NCI-H345 (cell line): ENCODE measurements around the gene BTBD8.

Experiments
- DNase-seq: peaks from one replicate; lab custom pipeline; 2025; lab: John Stamatoyannopoulos, UW

BTBD8 gene

DNA sequence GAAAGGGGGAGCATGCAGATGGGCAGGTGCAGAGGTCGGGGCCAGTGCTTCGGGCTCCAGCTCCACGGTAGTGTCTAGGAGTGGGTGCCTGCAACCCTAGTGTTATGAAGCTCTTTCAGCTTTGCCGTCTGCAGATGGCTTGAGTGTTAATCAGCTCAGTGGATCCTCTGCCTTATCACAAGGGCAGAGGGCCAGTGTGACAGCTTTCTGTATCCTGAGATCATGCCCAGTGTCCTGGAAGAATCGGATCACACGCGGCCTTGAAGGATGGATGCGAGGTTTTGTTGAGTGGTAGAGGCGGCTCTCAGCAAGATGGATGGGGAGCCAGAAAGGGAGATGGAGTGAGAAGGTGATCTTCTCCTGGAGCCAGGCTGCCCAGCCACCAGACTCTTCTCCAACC lies 112.1 kb downstream of the BTBD8 start:
- DNase-seq: no peak

DNA sequence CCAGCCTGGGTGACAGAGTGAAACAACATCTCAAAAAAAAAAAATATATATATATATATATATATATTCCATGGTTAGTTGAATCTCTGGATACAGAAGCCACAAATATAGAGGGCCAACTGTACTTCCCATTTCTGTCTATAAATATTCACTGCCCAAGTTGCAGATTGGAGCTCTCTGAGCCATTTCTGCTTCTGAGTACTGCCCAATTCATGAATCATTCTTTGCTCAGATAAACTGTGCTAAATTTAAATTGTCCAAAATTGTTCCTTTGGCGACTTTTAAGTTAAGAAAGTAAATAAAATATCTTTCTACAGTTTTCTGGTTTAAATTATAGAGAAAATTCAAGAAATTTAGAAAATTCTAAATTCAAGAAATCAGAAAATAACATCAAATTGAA lies 114.4 kb downstream of the BTBD8 start:
- no peak for DNase-seq

DNA sequence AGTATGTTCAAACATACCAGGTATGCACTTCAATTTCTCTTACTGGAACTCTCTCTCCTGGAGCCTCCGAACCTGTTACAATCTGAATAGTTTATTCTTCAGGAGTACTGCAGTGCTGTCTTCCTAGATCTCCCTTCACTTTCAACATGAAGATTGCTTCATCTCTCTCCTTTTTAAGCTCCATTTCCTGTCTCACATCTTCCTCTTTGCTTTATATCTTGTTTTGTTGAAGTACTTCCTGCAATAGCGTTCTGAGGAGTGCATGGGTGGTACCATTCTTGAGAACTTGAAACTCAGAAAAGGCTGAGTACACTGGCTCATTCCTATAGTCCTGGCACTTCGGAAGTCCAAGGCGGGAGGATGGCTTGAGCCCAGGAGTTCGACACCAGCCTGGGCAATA lies 121.8 kb downstream of the BTBD8 start:
- no peak for DNase-seq

DNA sequence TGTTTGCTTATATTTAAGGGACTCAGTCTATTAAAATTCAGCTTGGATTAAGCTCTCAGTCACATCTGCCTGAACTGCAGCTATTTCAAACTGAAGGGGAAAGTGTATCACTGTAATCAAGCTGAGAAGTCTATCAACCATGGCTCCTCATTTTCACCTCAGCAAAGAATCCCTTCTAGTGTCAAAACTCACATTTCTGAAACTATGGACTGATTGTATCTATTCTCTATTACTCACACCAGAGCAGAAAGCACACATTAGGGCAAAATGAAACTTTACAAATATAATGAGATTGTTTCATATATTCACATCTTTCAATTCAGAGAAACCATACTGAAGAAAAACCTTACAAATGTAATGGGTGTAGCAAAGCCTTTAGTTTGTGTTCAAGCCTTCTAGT lies 123.0 kb downstream of the BTBD8 start:
- no peak for DNase-seq

DNA sequence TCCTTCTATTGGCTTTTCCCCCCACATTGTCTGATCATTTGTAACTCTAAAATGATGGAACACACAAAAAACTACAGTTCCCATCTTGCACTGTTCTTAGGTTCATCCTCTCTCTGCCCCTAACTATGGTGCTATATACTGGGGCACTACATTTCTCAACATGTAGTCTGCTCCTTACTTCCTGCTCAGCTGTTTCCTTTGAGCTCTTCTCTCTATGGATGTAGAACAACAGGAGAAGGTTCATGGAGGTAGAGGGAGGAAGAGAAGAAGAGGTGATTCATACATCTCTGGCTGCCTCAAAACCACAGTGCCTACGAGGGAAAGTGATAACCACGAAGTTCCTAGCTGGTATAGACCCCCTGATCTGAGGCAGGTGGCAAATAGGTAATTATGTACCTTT lies 130.6 kb downstream of the BTBD8 start:
- no peak for DNase-seq

DNA sequence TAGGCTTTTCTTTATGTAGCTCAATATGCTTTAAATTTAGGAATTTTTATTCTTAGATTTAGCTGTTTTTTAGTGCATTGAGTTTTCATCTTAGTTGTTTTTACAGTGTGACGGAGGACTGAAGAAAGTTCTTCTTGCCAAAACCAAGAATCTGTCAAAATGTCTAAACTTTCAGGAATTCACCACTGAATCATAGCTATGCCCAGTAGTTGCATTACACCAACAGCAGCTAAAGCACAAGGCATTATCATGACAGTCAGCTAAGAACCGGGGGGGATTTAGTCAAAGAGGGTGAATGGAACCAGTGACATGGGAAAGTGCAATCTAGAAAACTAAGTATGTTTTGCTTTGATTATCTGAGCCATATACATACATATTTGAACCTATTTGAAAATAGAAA lies 131.0 kb downstream of the BTBD8 start:
- no peak for DNase-seq

DNA sequence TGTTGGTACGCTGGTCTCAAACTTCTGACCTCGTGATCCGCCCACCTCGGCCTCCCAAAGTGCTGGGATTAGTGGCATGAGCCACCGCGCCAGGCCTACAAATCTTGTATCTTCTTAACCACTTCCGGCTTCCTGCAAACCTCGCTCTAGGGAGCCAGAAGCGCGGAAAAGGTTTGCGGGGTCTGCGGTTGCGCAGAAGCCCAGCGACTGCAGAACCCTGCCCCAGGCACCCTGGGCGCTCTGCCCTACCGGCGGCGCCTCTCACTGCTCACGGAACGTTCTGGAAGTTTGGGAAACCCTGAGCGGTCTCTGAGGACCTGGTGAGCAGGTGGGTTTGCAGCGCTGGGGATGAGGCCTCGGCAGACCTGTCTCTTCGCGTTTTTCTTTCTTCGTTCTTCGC lies 137.6 kb downstream of the BTBD8 start, which contains the start of gene C1orf146:
C1orf146 (plus strand) TSS at position 195 of the 400 bp plus-strand sequence. CDS start 13,506 bp downstream, outside the sequence.
- no peak for DNase-seq

DNA sequence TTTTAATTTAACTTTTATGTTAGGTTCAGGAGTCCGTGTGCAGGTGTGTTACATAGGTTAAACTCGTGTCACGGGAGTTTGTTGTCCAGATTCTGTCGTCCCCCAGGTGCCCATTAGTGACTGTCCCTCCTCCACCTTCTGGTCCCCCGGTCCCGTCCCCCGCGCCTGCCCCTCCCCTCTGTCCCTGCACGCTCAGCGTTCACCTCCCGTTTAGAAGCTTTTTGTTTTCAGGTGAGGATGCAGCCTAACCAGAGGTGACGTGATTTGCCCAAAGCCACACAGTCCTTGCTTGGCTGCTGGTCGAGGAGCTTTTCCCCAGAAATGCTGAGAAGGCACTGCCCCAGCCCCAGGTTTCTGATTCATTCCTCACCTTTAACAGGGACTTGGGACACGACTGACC lies 138.4 kb downstream of the BTBD8 start:
- no peak for DNase-seq

DNA sequence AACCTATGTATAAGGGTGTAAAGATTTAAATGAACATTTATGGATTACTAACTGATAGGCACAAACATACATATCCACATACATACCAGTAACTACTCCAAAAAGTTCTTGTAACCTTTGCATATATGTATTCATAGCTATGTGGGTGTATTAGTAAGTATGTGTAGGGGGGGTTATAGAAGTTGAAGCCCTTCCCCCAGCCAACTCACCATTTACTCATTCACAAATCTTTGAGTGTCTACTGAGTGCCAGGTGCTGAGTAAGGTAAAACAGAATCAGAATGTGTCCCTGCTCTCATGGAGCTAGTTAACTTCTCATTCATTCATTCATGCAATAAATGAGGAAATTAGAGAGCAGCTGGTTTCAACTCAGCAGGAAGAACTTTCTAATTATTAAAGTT lies 138.9 kb downstream of the BTBD8 start:
- DNase-seq: no peak

DNA sequence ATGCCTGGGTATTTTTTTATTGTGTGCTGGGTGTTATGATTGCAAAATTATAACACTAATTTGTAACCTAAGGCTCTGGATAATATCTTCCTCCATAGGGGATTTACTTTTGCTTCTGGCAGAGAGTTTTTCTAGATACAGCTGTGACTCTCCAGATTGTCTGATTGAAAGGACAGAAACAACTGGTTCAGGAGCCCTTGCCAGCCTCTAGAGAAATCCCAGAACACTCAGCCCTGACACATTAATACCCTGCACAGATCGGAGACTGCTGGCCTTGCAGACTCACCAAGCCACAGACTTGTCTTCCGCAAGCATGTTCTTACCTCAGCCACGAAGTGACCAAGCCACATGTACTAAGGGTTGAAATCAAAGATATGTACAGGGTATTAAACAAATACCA lies 148.3 kb downstream of the BTBD8 start:
- DNase-seq: no peak

DNA sequence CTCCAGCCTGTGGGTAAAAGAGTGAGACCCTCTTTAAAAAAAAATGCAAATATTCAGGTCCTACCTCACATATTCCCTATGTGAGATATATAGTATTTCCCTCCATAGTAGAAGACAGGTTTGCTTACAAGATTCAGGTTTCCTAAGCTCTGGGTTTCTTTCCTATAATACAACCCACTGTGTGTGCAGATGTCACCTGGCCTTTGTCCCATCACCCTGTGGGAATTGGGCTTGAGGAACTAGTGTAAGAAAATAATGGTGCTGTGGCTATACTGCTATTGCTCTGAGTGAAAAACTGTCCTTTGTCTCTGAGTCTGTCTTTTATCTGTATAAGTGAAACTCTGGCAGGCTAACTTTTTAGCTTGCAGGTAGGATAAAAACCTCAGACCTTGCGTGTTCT lies 150.6 kb downstream of the BTBD8 start:
- no peak for DNase-seq
